Smooth muscle cell (in vitro differentiated cells): ENCODE data around the gene INPP4B. TPM values are rescaled to one million over a fixed set of nuclear protein-coding genes. Genes with fewer than 3 reads are reported as not detected.

ENCODE experiments used
- DNase-seq: peaks from one replicate; lab custom pipeline; 2025; ENCODE audit not compliant: unreplicated experiment; lab: John Stamatoyannopoulos, UW
- H2AFZ ChIP-seq: fragments of 200-600 bp; sonication (generic); 2 replicates; pipeline ENCODE4 v1.6.0; 2016; ENCODE audit warnings: antibody characterized with exemption, low read depth, mild to moderate bottlenecking
- H3F3A ChIP-seq: fragments of 200-600 bp; sonication (generic); 2 replicates; pipeline ENCODE4 v1.6.0; 2017; ENCODE audit warnings: antibody characterized with exemption, low read depth
- H3K27ac ChIP-seq: fragments of 200-600 bp; sonication (generic); 2 replicates; pipeline ENCODE4 v1.5.1; 2016; ENCODE audit warnings: low read depth, mild to moderate bottlenecking
- H3K27me3 ChIP-seq: fragments of 200-600 bp; sonication (generic); 2 replicates; pipeline ENCODE4 v1.6.1; 2016; ENCODE audit warnings: low read depth, mild to moderate bottlenecking
- H3K36me3 ChIP-seq: fragments of 200-600 bp; sonication (generic); 2 replicates; pipeline ENCODE4 v1.5.1; 2016; ENCODE audit warnings: low read depth
- H3K4me1 ChIP-seq: fragments of 200-600 bp; sonication (generic); 2 replicates; pipeline ENCODE4 v1.5.1; 2016; ENCODE audit warnings: low read depth
- H3K4me2 ChIP-seq: fragments of 200-600 bp; sonication (generic); 2 replicates; pipeline ENCODE4 v1.6.0; 2016; ENCODE audit warnings: mild to moderate bottlenecking
- H3K4me3 ChIP-seq: fragments of 200-600 bp; sonication (generic); 2 replicates; pipeline ENCODE4 v1.5.1; 2016; ENCODE audit warnings: mild to moderate bottlenecking
- H3K79me2 ChIP-seq: fragments of 200-600 bp; sonication (generic); 2 replicates; pipeline ENCODE4 v1.6.0; 2016; ENCODE audit warnings: low read depth, mild to moderate bottlenecking
- H3K9ac ChIP-seq: fragments of 200-600 bp; sonication (generic); 2 replicates; pipeline ENCODE4 v1.6.0; 2016; ENCODE audit warnings: low read depth
- H3K9me3 ChIP-seq: fragments of 200-600 bp; sonication (generic); replicated peaks from 2 replicates; pipeline ENCODE4 v1.5.1; 2016; ENCODE audit warnings: low read depth
- H4K20me1 ChIP-seq: fragments of 200-600 bp; sonication (generic); 2 replicates; pipeline ENCODE4 v1.6.0; 2016; ENCODE audit warnings: low read depth
- WGBS: methylation state at CpG from one replicate; pipeline ENCODE4 v1.1.7; 2016; ENCODE audit warnings: low lambda C conversion rate; 5-methylcytosine and 5-hydroxymethylcytosine counted together
- polyA plus RNA-seq: library from polyadenylated mRNA; unstranded; fragments of >200 nt; fragmentation: Nextera tagmentation; extraction: Ambion mirVana; gene quantifications from 2 replicates; pipeline ENCODE4 v1.2.1, GENCODE V29; 2016
- total RNA-seq: library from RNA; depleted of rRNA; stranded (reverse); fragments of >200 nt; gene quantifications from 2 replicates; pipeline ENCODE4 v1.2.3, GENCODE V29; 2014
- TF ChIP-seq, protein P1 (sequence below): fragments of 200-600 bp; sonication (generic); IDR thresholded peaks from 2 replicates; pipeline ENCODE4 v1.5.1; 2017; ENCODE audit warnings: borderline replicate concordance, mild to moderate bottlenecking, antibody characterized with exemption; ENCODE audit not compliant: insufficient read depth, poor library complexity, severe bottlenecking

Gene INPP4B
- total and polyA plus RNA-seq, 2 experiments from 2014 or later: 2.0 to 10.9 TPM

DNA sequence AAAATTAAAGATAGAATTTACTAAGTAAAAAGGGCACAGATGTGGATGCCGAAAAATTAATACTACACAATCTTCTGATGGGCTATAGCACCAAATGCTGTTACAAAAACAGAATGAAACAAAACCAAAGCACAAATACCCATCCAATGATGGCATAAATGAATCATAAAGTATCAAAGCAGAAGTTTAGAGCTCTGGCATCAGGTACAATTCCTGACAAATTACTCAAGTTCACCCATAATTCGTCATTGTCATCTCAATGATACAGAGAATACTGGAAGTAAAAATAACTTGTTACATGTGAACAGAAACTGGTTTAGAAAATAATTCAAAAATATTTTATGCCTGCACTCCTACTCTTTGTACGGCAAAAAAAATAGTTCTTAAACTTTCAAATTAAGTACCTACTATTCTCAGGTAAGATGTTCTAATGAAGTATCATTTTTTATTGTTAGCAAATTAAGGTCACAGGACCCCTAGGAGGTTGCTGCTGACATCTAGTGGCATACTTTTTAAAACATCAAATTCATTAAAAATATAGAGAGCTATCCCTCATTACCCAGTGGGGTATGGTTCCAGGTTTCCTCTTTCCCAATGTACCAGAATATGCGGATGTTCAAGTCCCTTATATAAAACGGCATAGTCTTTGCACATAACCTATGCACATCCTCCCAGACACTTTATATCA, 126.1 kb downstream of the INPP4B start:
- H3K36me3 ChIP-seq: no peaks in the 10 kb centered on the region
- 66% methylated on average over 5 of the region's 5 CpGs for WGBS
- no peak overlapping the region for H3K9ac ChIP-seq
- H3K27me3 ChIP-seq: peaks cover 6% of the 10 kb centered on the region
- H3K79me2 ChIP-seq: no peaks in the 10 kb centered on the region
- no peaks in the 10 kb centered on the region for H3K4me1 ChIP-seq
- TF ChIP-seq, protein P1, sequence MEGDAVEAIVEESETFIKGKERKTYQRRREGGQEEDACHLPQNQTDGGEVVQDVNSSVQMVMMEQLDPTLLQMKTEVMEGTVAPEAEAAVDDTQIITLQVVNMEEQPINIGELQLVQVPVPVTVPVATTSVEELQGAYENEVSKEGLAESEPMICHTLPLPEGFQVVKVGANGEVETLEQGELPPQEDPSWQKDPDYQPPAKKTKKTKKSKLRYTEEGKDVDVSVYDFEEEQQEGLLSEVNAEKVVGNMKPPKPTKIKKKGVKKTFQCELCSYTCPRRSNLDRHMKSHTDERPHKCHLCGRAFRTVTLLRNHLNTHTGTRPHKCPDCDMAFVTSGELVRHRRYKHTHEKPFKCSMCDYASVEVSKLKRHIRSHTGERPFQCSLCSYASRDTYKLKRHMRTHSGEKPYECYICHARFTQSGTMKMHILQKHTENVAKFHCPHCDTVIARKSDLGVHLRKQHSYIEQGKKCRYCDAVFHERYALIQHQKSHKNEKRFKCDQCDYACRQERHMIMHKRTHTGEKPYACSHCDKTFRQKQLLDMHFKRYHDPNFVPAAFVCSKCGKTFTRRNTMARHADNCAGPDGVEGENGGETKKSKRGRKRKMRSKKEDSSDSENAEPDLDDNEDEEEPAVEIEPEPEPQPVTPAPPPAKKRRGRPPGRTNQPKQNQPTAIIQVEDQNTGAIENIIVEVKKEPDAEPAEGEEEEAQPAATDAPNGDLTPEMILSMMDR: peak; percentile 50
- no peaks in the 10 kb centered on the region for H4K20me1 ChIP-seq
- no peak for DNase-seq
- no peaks in the 10 kb centered on the region for H3K9me3 ChIP-seq
- no peak overlapping the region for H3K4me2 ChIP-seq
- H3F3A ChIP-seq: no peaks in the 10 kb centered on the region
- no peak overlapping the region for H3K4me3 ChIP-seq
- no peak overlapping the region for H3K27ac ChIP-seq
- H2AFZ ChIP-seq: no peak overlapping the region

DNA sequence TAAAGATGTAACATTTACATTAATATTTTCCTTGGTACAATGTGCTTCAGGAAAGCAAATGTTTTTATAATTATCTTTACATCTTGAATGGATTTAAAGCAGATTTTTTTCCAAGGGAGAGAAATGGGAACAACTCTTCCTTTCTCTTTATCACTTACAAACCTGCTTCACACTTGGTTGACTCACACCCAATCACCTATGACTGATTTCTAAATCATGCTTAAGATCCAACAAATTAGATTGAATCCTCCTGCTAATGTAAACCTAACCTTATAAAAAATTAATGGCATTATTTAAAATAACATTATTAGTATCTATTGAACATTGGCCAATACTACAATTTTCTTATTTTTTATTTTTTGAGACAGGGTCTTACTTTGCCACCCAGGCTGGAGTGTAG, 127.1 kb downstream of the INPP4B start:
- Histone ChIP-seq H3K4me2 (no peak overlapping the region), H3K36me3 (no peaks in the 10 kb centered on the region), H3K27ac (no peak overlapping the region)

DNA sequence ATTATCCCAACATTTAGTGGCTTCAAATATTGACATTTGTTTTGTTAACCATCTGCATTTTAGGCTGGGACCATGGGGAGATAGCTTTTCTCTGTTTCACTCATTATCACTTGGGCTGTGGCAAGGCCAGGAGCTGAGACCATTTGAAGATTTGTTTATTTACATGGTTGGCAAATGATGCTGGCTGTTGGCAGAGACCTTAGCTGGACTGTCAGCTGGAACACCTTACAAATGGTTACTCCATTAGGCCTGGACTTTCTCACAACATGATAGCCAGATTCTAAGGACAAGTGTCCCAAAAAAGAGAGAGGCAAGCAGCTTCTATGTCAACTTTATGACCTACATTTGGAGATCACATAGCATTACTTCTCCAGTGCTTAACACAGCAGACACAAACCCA, 130.4 kb downstream of the INPP4B start:
- TF ChIP-seq, protein P1: no peak

More for the DNA sequence above, 127.1 kb downstream of the INPP4B start:
- H3K79me2 ChIP-seq: no peaks in the 10 kb centered on the region
- no peak overlapping the region for H2AFZ ChIP-seq
- no peaks in the 10 kb centered on the region for H3F3A ChIP-seq
- peaks cover under 1% of the 10 kb centered on the region for H3K27me3 ChIP-seq
- no peaks in the 10 kb centered on the region for H3K4me1 ChIP-seq
- no peaks in the 10 kb centered on the region for H4K20me1 ChIP-seq
- no peak overlapping the region for H3K4me3 ChIP-seq
- no peak for DNase-seq
- H3K9ac ChIP-seq: no peak overlapping the region
- TF ChIP-seq, protein P1: no peak
- no peaks in the 10 kb centered on the region for H3K9me3 ChIP-seq

More for the DNA sequence above, 130.4 kb downstream of the INPP4B start:
- no peak overlapping the region for H3K4me3 ChIP-seq
- H3K79me2 ChIP-seq: no peaks in the 10 kb centered on the region
- H3K27me3 ChIP-seq: no peaks in the 10 kb centered on the region
- H4K20me1 ChIP-seq: no peaks in the 10 kb centered on the region
- no peak overlapping the region for H3K9ac ChIP-seq
- no peak overlapping the region for H3K4me2 ChIP-seq
- no peaks in the 10 kb centered on the region for H3K9me3 ChIP-seq
- no peaks in the 10 kb centered on the region for H3K4me1 ChIP-seq
- H3K27ac ChIP-seq: no peak overlapping the region
- no peak for DNase-seq
- H2AFZ ChIP-seq: no peak overlapping the region
- no peaks in the 10 kb centered on the region for H3F3A ChIP-seq
- no peaks in the 10 kb centered on the region for H3K36me3 ChIP-seq
